Measurements from ENCODE around the gene NKD1. TPM values are rescaled to one million over a fixed set of nuclear protein-coding genes. Genes with fewer than 3 reads are reported as not detected.

Gene NKD1
- total RNA-seq, 6 experiments from 2014 or later = 0.69 to 2.6 (median 2.1) TPM

DNA sequence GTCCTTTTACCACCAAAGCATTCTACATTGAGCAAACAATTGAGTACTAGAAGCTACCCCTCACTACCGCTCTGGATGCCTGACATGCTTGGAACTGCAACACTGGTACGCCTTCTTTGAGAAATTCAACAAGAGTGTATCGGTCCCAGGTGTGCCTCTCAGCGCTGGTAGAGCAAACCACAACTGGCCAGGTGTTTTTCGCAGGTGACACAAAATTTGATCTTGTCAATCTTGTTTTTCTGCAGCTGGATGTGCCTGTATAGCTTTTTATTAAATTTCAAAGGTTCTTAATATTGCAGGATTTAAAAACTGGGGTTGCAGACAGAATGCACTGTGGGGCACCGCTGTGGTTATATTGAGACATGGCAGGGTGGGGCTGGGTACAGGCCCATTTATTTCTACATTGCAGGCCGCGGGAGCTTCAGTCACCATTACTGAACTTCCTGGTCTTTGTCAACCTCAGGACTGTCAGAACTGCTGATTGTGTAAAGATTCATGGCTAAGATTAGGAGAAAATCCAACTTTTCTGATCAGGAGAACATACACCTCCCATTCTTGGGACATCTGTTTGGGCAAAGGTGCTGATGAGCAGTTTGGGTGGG, 137.4 kb downstream of the NKD1 start:
- TF ChIP-seq CTCF (IDR thresholded peaks at IDR 0.05) = no peak
- TF ChIP-seq POLR2A (IDR thresholded peaks at IDR 0.05) = no peak
- intact Hi-C loops (cut with DNase I) = no loop called here
- ATAC-seq (peak; percentile 30 to 43 (median 38)), DNase-seq (no peak)
- Histone ChIP-seq H3K9me3 (no peaks in the 10 kb centered on the region), H3K27me3 (no peaks in the 10 kb centered on the region), H3K36me3 (no peaks in the 10 kb centered on the region), H3K4me3 (no peak overlapping the region), H3K27ac (no peak overlapping the region), H3K4me1 (no peaks in the 10 kb centered on the region)
- 56% methylated on average over 8 of the region's 8 CpGs for WGBS (ENCODE audit: insufficient coverage, low coverage, low lambda C conversion rate, missing lambda C conversion rate)

GRCh38 chr16:50688083-50688482, 139.9 kb downstream of the NKD1 start:
- Histone ChIP-seq H3K4me1 (no peaks in the 10 kb centered on the region), H3K4me3 (no peak overlapping the region), H3K9me3 (no peaks in the 10 kb centered on the region), H3K36me3 (no peaks in the 10 kb centered on the region), H3K27ac (no peak overlapping the region), H3K27me3 (no peaks in the 10 kb centered on the region)
- no peak for DNase-seq
- 65% methylated on average over 8 of the region's 12 CpGs for WGBS (ENCODE audit: insufficient coverage, low coverage, low lambda C conversion rate, missing lambda C conversion rate)
- ATAC-seq = no peak
- intact Hi-C loops (cut with DNase I) = no loop called here
- TF ChIP-seq POLR2A (IDR thresholded peaks at IDR 0.05) (no peak), CTCF (IDR thresholded peaks at IDR 0.05) (no peak)

DNA sequence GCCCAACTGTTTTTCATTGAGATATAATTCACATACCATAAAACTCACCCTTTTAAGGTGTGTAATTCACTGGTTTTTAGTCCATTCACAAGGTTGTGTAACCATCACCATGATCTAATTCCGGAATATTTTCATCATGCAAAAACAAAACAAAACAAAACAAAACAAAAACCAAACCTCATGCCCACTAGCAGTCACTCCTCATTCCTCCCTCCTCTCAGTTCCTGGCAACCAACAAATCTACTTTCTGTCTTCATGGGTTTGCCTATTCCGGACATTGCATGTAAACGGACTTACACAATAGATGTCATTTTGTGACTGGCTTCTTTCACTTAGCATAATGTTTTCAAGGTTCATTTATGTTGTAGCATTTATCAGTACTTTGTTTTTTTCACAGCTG, 140.7 kb downstream of the NKD1 start:
- Histone ChIP-seq H3K4me1 (no peaks in the 10 kb centered on the region), H3K9me3 (no peaks in the 10 kb centered on the region), H3K36me3 (no peaks in the 10 kb centered on the region), H3K27me3 (no peaks in the 10 kb centered on the region), H3K4me3 (no peak overlapping the region), H3K27ac (no peak overlapping the region)
- ATAC-seq (no peak), DNase-seq (no peak)
- TF ChIP-seq CTCF (IDR thresholded peaks at IDR 0.05) (no peak), POLR2A (IDR thresholded peaks at IDR 0.05) (no peak)
- 56% methylated on average over 3 of the region's 3 CpGs for WGBS (ENCODE audit: insufficient coverage, low coverage, low lambda C conversion rate, missing lambda C conversion rate)
- intact Hi-C loops (cut with DNase I) = no loop called here

DNA sequence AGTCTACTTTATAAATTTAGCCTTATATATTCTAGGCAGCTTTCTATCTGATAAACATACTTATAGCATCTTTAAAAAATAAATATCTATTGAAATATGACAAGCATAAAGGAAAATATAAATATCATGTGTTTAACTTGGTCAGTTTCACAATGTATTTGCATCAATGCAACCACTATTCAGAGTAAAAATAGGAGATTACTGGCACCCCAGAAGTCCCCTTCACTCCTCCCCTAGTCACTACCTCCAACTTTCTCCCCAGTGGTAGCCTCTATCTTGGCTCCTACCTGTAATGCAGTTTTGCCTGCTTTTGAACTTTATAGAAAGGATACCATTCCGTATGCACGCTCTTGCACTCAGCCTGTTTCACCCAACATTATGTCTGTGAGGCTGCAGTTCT, 142.0 kb downstream of the NKD1 start:
- Histone ChIP-seq H3K27ac (no peak overlapping the region), H3K4me1 (peaks cover 0 to 1% (median 0%) of the 10 kb centered on the region in 4 donors), H3K27me3 (no peaks in the 10 kb centered on the region), H3K36me3 (no peaks in the 10 kb centered on the region), H3K9me3 (no peaks in the 10 kb centered on the region), H3K4me3 (no peak overlapping the region)
- intact Hi-C loops (cut with DNase I) = no loop called here
- ATAC-seq (no peak), DNase-seq (no peak)
- TF ChIP-seq POLR2A (IDR thresholded peaks at IDR 0.05) (no peak), CTCF (IDR thresholded peaks at IDR 0.05) (no peak)
- WGBS (ENCODE audit: insufficient coverage, low coverage, low lambda C conversion rate, missing lambda C conversion rate) = 92% methylated on average over 2 of the region's 2 CpGs

GRCh38 chr16:50692644-50692998, 144.4 kb downstream of the NKD1 start:
- Histone ChIP-seq H3K4me3 (no peak overlapping the region), H3K4me1 (peaks cover 3 to 26% (median 14%) of the 10 kb centered on the region in 4 donors), H3K27me3 (no peaks in the 10 kb centered on the region), H3K9me3 (no peaks in the 10 kb centered on the region), H3K27ac (no peak overlapping the region), H3K36me3 (no peaks in the 10 kb centered on the region)
- intact Hi-C loops (cut with DNase I) = no loop called here
- ATAC-seq (no peak), DNase-seq (no peak)
- WGBS (ENCODE audit: insufficient coverage, low coverage, low lambda C conversion rate, missing lambda C conversion rate) = 81% methylated on average over 4 of the region's 4 CpGs
- TF ChIP-seq CTCF (IDR thresholded peaks at IDR 0.05) (no peak), POLR2A (IDR thresholded peaks at IDR 0.05) (no peak)
